HG03025 (cell line): ENCODE data around the gene LAYN.
A peak's percentile ranks its signal among the peaks of the same experiment; 100 is the strongest.

Experiments
- ATAC-seq: cut with Tn5 transposase; IDR thresholded peaks from one replicate; pipeline ENCODE4 v1.9.1; 2021; ENCODE audit warnings: mild to moderate bottlenecking, moderate library complexity; ENCODE audit not compliant: unreplicated experiment, low FRiP score

LAYN gene

GRCh38 chr11:111589886-111590499 is 49.5 kb downstream of the LAYN start:
- no peak for ATAC-seq

- no peak for ATAC-seq
Observed at GRCh38 chr11:111591187-111591960, 50.9 kb downstream of the LAYN start.

- no peak for ATAC-seq
Observed at GRCh38 chr11:111592491-111592890, 52.0 kb downstream of the LAYN start.

- ATAC-seq = no peak
Observed at GRCh38 chr11:111596319-111596718, 55.8 kb downstream of the LAYN start.

- ATAC-seq = no peak
Observed at GRCh38 chr11:111598148-111598547, 57.6 kb downstream of the LAYN start.

GRCh38 chr11:111598559-111598958 is 58.0 kb downstream of the LAYN start:
- no peak for ATAC-seq

- ATAC-seq = no peak
Observed at GRCh38 chr11:111601636-111601978, 61.1 kb downstream of the LAYN start.

- ATAC-seq = peak; percentile 79
Observed at GRCh38 chr11:111601979-111602864, 61.7 kb downstream of the LAYN start, which contains the start of gene SIK2. TSS of gene SIK2 (plus strand) at chr11:111602449. CDS start at chr11:111602564, 115 bp downstream.

- ATAC-seq = peak; percentile 0
Observed at GRCh38 chr11:111602865-111603610, 62.5 kb downstream of the LAYN start.

- no peak for ATAC-seq
Observed at GRCh38 chr11:111603611-111604130, 63.2 kb downstream of the LAYN start.

GRCh38 chr11:111604392-111605009 is 64.0 kb downstream of the LAYN start:
- ATAC-seq = no peak

GRCh38 chr11:111605681-111606080 is 65.2 kb downstream of the LAYN start:
- ATAC-seq = no peak

GRCh38 chr11:111606986-111607385 is 66.5 kb downstream of the LAYN start:
- no peak for ATAC-seq

- no peak for ATAC-seq
Observed at GRCh38 chr11:111607751-111608150, 67.2 kb downstream of the LAYN start.
